Kasumi-1 (cell line): ENCODE measurements around the gene TTLL3.

ENCODE experiments used
- DNase-seq, 2 experiments: peaks; one replicate each; lab custom pipeline; 2025; lab: John Stamatoyannopoulos, UW

Gene TTLL3

GRCh38 chr3:9806688-9807589, 3.1 kb upstream of the TTLL3 start:
- no peak for DNase-seq

DNA sequence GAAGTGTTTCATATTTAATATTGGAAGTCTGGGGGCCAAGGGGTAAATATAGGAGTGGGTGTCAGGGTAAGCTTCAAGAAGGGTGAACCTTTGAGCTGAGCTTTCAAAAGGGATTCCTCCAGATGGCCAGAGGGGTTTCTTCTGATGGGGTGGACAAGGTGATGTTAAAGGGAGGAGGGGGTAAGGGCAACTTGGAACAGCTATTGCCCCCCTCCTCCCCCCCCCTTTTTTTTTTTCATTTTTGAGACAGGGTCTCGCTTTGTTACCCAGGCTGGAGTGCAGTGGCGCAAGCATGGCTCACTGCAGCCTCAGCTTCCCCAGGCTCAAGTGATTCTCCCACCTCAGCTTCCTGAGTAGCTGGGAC, 2.1 kb upstream of the TTLL3 start:
- DNase-seq, result no peak

DNA sequence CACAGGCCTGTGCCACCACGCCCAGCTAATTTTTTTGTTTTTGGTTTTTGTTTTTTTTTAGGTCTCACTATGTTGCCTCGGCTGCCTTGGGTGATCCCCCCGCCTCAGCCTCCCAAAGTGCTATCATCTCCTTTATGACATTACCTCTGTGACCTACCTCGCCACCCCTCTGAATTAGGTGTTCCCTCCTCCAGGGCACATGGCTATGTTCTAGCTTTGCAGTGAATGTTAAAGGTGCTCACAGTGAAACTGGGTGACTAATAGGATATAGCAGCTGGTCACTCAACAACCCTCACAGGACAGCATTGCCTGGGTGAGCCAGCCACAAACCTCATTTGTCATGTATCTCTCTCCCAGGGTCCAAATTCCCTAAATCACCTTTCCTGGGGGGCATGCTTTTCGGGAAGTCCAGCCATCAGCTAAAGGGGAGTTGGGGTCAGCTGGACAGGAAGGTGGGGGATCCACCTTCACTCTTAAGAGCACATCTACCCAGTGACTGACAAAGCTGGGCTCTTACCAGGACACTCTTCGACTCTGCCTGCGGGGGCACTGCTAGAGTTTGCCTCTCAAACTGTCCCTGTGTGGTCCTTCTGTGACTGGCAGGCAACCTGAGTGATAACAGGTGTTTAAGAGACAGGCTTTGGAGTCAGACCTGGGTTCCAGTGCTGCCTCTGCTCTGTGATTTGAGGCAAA, 1.6 kb upstream of the TTLL3 start:
- DNase-seq, result peak; percentile 38 to 57

- no peak for DNase-seq
Measured at GRCh38 chr3:9809239-9809614, 835 bp upstream of the TTLL3 start.

- DNase-seq, result no peak
Measured at GRCh38 chr3:9810433-9810770, 340 bp downstream of the TTLL3 start.

DNA sequence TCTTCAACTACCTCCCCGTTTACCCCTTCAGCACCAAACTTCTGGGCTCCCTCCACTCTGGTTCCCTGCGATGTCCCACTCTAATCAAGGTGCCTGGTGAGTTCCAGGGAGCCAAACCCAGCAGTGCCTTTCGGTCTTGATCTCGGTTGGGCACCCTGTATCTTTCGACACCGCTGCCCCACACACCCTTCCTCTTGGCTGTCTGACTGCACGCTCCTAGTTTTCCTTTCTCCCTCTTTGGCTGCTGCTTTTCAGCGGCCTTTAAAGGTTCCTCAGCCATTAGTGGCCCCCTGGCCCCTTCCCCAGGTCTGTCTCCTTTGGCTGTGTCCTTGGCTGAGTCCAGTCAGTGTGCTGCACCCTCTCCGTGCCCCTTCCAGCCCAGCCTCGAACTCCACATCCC, 784 bp downstream of the TTLL3 start:
- DNase-seq, result no peak

GRCh38 chr3:9812870-9813483, 2.9 kb downstream of the TTLL3 start:
- DNase-seq, result no peak

DNA sequence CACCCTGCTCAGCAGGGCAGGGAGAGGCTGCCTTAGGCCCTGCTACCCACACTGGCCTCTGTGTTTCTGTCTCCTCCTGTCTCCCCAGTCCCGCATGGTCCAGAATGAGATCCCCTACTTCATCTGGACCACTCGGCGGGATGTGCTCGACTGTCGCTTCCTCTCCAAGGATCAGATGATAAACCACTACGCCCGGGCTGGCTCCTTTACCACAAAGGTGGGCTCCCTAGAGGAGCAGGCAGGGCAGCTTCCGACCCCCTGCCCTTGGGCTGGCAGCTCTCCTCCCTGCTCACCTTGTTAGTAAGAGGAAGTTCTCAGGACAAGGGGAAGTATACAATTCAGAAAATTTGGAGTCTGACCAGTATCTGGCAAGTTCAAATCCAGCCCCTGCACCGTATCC, 5.9 kb downstream of the TTLL3 start:
- no peak for DNase-seq

DNA sequence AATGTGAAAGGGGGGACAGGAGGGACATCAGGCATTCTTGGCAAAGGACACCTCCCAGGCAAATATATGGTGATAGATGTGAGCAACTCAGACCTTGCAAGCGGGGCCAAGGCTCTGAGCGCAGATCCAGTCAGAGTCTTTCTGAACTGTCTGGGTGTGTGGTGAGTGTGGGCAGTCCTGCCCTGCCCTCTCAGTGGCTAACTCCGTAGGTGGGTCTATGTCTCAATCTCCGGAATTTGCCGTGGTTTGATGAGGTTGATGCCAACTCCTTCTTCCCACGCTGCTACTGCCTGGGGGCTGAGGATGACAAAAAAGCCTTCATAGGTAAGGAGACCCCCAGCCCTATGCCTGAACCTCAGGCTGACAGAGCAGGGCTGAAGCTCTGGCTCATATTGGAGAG, 7.4 kb downstream of the TTLL3 start:
- no peak for DNase-seq

DNA sequence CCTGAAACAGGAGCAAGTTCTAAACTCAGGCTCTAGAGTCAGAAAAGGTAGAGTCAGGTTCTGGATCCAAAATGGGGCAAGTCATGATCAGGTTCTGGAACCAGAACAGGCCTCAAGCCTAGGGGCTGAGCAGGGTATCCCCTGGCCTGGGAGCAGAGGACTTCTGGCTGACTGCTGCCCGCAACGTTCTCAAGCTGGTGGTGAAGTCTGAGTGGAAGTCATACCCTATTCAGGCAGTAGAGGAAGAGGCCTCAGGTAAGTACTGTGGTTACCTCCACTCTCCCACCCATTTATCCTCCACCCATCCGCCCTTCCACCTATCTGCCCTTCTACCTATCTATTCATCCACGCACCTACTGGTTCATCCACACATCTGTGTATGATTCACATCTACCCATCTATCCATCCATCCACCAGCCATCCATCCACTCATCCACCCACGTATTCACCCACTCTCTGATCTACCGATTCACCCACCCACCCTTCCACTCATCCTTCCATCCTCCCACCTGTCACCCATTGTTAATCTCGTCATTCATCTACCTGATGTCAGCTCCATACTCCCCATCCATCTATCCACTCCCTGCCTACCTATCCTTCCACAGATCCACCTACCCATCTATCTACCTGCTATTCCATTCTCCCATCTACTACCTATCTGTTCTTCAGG, 8.7 kb downstream of the TTLL3 start:
- no peak for DNase-seq

DNA sequence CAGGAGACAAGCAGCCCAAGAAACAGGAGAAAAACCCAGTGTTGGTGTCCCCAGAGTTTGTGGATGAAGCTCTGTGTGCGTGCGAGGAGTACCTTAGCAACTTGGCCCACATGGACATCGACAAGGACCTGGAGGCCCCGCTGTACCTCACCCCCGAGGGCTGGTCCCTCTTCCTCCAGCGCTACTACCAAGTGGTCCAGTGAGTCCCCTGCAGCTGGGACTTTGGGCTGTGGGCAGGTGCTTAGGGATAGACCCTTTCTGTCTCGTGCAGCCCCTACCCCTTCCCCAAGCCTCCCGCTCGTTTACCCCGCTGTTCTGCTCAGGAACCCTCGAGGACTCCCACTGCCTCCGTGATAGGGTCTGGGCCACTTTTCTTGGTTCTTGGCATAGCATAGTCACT, 10.5 kb downstream of the TTLL3 start:
- no peak for DNase-seq

DNA sequence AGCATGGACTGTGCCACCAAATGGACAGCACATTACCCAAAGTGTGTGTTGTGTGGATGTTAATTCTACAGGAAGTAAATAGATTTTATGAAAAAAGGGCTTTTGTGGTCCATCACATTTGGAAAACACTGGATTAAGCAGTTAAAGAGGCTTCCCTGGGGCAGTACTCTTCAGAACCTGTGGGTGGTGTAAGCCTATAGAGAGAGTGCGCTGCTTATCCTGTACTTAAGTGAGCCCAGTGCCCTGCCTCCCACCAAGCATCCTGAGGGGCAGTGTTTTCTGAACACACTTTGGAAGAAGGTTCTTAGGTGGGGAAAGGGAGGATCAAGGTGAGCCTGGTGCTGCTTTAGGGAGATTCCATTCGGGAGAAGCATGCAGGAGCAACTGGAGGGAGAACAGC, 10.9 kb downstream of the TTLL3 start:
- DNase-seq, result peak; percentile 54 to 77

GRCh38 chr3:9825451-9826040, 15.5 kb downstream of the TTLL3 start:
- no peak for DNase-seq

DNA sequence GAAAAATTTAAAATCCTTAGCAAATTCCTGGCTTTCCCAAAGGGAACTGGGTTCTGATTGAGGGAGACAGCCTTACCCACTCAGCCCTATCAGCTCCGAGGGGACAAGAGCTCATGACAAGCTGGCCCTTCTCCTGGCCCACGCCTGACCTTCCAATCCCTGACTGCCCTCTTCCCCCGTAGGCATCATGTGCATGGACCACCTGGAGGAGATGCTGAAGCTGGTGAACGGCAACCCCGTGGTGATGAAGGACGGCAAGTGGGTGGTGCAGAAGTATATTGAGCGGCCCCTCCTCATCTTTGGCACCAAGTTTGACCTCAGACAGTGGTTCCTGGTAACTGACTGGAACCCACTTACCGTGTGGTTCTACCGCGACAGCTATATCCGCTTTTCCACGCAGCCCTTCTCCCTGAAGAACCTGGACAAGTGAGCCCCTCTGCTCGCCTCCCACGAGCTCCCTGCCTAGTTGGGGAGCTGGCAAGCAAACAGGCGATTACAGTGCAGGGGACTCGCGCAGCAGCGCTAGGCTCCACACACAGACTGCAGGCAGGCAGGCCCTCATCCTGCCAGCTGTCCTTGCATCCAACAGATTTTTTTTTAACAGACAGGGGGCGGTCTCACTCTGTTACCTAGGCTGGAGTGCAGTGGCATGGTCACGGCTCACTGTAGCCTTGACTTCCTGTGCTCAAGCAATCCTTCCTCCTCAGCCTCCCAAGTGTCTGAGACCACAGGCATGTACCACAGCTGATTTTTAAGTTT, 16.9 kb downstream of the TTLL3 start:
- peak; percentile 57 to 68 for DNase-seq

GRCh38 chr3:9828801-9829755, 19.0 kb downstream of the TTLL3 start:
- no peak for DNase-seq

DNA sequence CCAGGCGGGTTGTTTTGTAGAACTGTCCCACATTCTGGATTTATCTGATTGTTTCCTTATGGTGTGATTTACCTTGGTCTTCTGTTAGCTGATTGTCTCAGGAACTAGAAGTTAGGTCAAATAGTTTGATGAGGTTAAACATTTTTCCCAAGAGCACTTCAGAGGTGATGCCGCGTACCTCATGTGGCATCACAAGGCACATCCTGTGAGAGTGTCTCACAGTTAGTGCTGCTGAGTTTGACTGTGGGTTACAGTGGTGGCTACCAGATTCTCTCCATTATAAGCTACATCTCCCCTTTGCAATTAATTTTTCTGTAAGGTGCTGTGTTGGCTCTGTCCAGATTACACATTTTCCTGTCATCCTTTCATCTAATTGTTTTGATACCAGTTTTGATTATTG, 21.2 kb downstream of the TTLL3 start:
- DNase-seq, result no peak

GRCh38 chr3:9833078-9833477, 23.0 kb downstream of the TTLL3 start:
- DNase-seq, result no peak

- DNase-seq, result no peak
Measured at GRCh38 chr3:9834520-9835380, 24.7 kb downstream of the TTLL3 start.
